Naive thymus-derived CD4-positive, alpha-beta T cell (primary cell): ENCODE measurements around the gene CEP85. TPM values are rescaled to one million over a fixed set of nuclear protein-coding genes. Genes with fewer than 3 reads are reported as not detected.
A peak's percentile ranks its signal among the peaks of the same experiment; 100 is the strongest.

Experiments
- ATAC-seq: fragments of 150-1000 bp; cut with Tn5 transposase; 2 replicates; pipeline ENCODE4 v1.10.0; 2021; ENCODE audit warnings: mild to moderate bottlenecking, moderate library complexity
- CTCF ChIA-PET: fragments of 350-600 bp; sonication (Branson Sonifier 250); formaldehyde crosslinking; loops from one replicate; lab custom pipeline; 2021; ENCODE audit warnings: antibody characterized with exemption; lab: Charles Lee
- POLR2A ChIA-PET: fragments of 350-600 bp; sonication (Branson Sonifier 250); formaldehyde crosslinking; loops from one replicate; lab custom pipeline; 2021; ENCODE audit warnings: antibody characterized with exemption, inconsistent platforms; lab: Charles Lee
- DNase-seq, 9 donors: peaks; one replicate each; pipeline versions ENCODE4 v3.0.0 to v3.0.0-alpha.2; 2020 to 2022; ENCODE audit warnings: mixed read lengths in 1 of 9
- H3K27ac ChIP-seq: one replicate; pipeline ENCODE4 v1.7.0; 2013; ENCODE audit warnings: mild to moderate bottlenecking, low read depth, low read length, moderate library complexity
- H3K27me3 ChIP-seq, 2 donors: one replicate each; pipeline ENCODE4 v1.7.0; 2013; ENCODE audit warnings: low read length in 2 of 2, mild to moderate bottlenecking in 2 of 2, moderate library complexity in 2 of 2; ENCODE audit not compliant: control insufficient read depth in 2 of 2, insufficient read depth in 2 of 2
- H3K36me3 ChIP-seq, 3 experiments: 1 replicate in 2 of 3; 2 replicates in 1 of 3; pipeline ENCODE4 v1.7.0; 2013; ENCODE audit warnings: low read length in 3 of 3, mild to moderate bottlenecking in 3 of 3, moderate library complexity in 1 of 3; ENCODE audit not compliant: insufficient read depth in 3 of 3, control insufficient read depth in 2 of 3
- H3K4me1 ChIP-seq, 2 donors: one replicate each; pipeline ENCODE4 v1.7.0; 2013; ENCODE audit warnings: low read length in 2 of 2, mild to moderate bottlenecking in 2 of 2, moderate library complexity in 1 of 2; ENCODE audit not compliant: control insufficient read depth in 2 of 2, insufficient read depth in 2 of 2
- H3K4me3 ChIP-seq: 2 replicates; pipeline ENCODE4 v1.7.0; 2013; ENCODE audit warnings: mild to moderate bottlenecking, low read length
- H3K9me3 ChIP-seq, 3 experiments: 1 replicate in 2 of 3; 2 replicates in 1 of 3; pipeline ENCODE4 v1.7.0; 2013; ENCODE audit warnings: low read length in 3 of 3; ENCODE audit not compliant: control insufficient read depth in 2 of 3
- H3K27ac Mint-ChIP-seq, 9 donors: one replicate each; pipeline ENCODE4 v1.8.0; 2020 to 2022; ENCODE audit warnings: mixed read lengths in 9 of 9, mild to moderate bottlenecking in 8 of 9, moderate library complexity in 5 of 9, inconsistent platforms in 2 of 9
- H3K27me3 Mint-ChIP-seq, 5 donors: one replicate each; pipeline ENCODE4 v1.8.0; 2021 to 2022; ENCODE audit warnings: mixed read lengths in 5 of 5, mild to moderate bottlenecking in 1 of 5
- H3K36me3 Mint-ChIP-seq, 5 donors: one replicate each; pipeline ENCODE4 v1.8.0; 2020 to 2022; ENCODE audit warnings: mixed read lengths in 5 of 5, mild to moderate bottlenecking in 3 of 5, inconsistent platforms in 1 of 5
- H3K4me1 Mint-ChIP-seq, 7 donors: one replicate each; pipeline ENCODE4 v1.8.0; 2020 to 2022; ENCODE audit warnings: mixed read lengths in 7 of 7, mild to moderate bottlenecking in 3 of 7, inconsistent platforms in 1 of 7
- H3K4me3 Mint-ChIP-seq, 10 donors: one replicate each; pipeline ENCODE4 v1.8.0; 2020 to 2022; ENCODE audit warnings: mild to moderate bottlenecking in 10 of 10, mixed read lengths in 10 of 10, moderate library complexity in 6 of 10, inconsistent platforms in 2 of 10
- H3K9me3 Mint-ChIP-seq, 11 donors: one replicate each; pipeline ENCODE4 v1.8.0; 2020 to 2022; ENCODE audit warnings: mixed read lengths in 11 of 11, mild to moderate bottlenecking in 4 of 11, inconsistent platforms in 1 of 11, moderate library complexity in 1 of 11
- intact Hi-C, 2 donors: fragments of 100-400 bp; cut with micrococcal nuclease; formaldehyde crosslinking; loops; one replicate each; pipeline ENCODE4 v1.15.1; 2023
- polyA plus RNA-seq, 2 donors: library from polyadenylated mRNA; unstranded; fragments of 300-500 nt; fragmentation: Illumina TruSeq; gene quantifications; one replicate each; pipeline ENCODE4 v1.2.3, GENCODE V29; 2021
- total RNA-seq, 6 experiments: library from RNA in 5 of 6; stranded (reverse) in 5 of 6; gene quantifications; 1 replicate in 5 of 6; 2 replicates in 1 of 6; pipeline ENCODE4 v1.2.3 and lab custom pipeline; 2021 to 2026

CEP85 gene
- total and polyA plus RNA-seq, 7 experiments from 2014 or later: 5.4 to 34.8 (median 18.1) TPM

GRCh38 chr1:26190373-26190987, 43.5 kb upstream of the CEP85 start, which contains the start of gene CATSPER4:
TSS of gene CATSPER4 (plus strand) at chr1:26190602. CDS start at chr1:26190628, 26 bp downstream.
- Histone ChIP-seq H3K9me3 (no peaks in the 10 kb centered on the region), H3K27me3 (no peaks in the 10 kb centered on the region), H3K4me1 (peaks cover 0 to 8% of the 10 kb centered on the region in 2 donors), H3K27ac (no peak within 1 kb of the TSS), H3K4me3 (no peak within 1 kb of the TSS), H3K36me3 (no peaks in the 10 kb centered on the region)
- ChIA-PET POLR2A (no interaction called here), CTCF (interaction anchor here (1.0 to 1.7 kb wide), 2 partner anchors 43 to 45 kb away, joined by 3 to 9 read pairs; partner anchors contain the start of gene CEP85)
- Mint-ChIP-seq H3K36me3 (peaks cover 0 to 2% (median 0%) of the 10 kb centered on the region in 5 donors), H3K27me3 (peaks cover 0 to 4% (median 0%) of the 10 kb centered on the region in 5 donors), H3K4me1 (peaks cover 8 to 37% (median 23%) of the 10 kb centered on the region in 7 donors), H3K4me3 (peak within 1 kb of the TSS in 3 of 10 donors; percentile 4 to 77 (median 65)), H3K27ac (peak within 1 kb of the TSS in 6 of 9 donors; percentile 11 to 78 (median 60)), H3K9me3 (peaks cover 0 to 2% (median 0%) of the 10 kb centered on the region in 11 donors)
- ATAC-seq (no peak), DNase-seq (peak in 3 of 9 donors; percentile 19 to 27 (median 20))
- intact Hi-C loops: loop anchor here (1.0 to 5.0 kb wide), 2 partner anchors 42 to 44 kb away; partner anchors contain the start of gene CEP85 (in 2 of the 2)

GRCh38 chr1:26191739-26192138, 42.3 kb upstream of the CEP85 start:
- peaks cover 0 to 2% (median 0%) of the 10 kb centered on the region in 5 donors for H3K36me3 Mint-ChIP-seq
- H3K9me3 ChIP-seq: no peaks in the 10 kb centered on the region
- no peak overlapping the region for H3K27ac ChIP-seq
- H3K4me1 Mint-ChIP-seq: peaks cover 8 to 37% (median 23%) of the 10 kb centered on the region in 7 donors
- no peaks in the 10 kb centered on the region for H3K27me3 ChIP-seq
- ATAC-seq (no peak), DNase-seq (peak in 1 of 9 donors; percentile 19)
- CTCF ChIA-PET: no interaction called here
- H3K27me3 Mint-ChIP-seq: peaks cover 0 to 6% (median 0%) of the 10 kb centered on the region in 5 donors
- peaks cover 0 to 8% of the 10 kb centered on the region in 2 donors for H3K4me1 ChIP-seq
- H3K4me3 ChIP-seq: no peak overlapping the region
- no peaks in the 10 kb centered on the region for H3K36me3 ChIP-seq
- peak overlapping the region in 7 of 9 donors; percentile 11 to 77 (median 51) for H3K27ac Mint-ChIP-seq
- POLR2A ChIA-PET: interaction anchor here (0.6 kb wide), 1 partner anchor 700 kb away, joined by 6 read pairs; no protein-coding TSS in a partner anchor
- H3K9me3 Mint-ChIP-seq: peaks cover 0 to 2% (median 0%) of the 10 kb centered on the region in 11 donors
- intact Hi-C loops: loop anchor here in 1 of 2 donors (5.0 kb wide), 1 partner anchor 41 kb away; the partner anchor contains the start of gene CEP85
- peak overlapping the region in 5 of 10 donors; percentile 9 to 77 (median 65) for H3K4me3 Mint-ChIP-seq

GRCh38 chr1:26195805-26196204, 38.2 kb upstream of the CEP85 start:
- Mint-ChIP-seq H3K27ac (no peak overlapping the region), H3K4me1 (peaks cover 14 to 42% (median 34%) of the 10 kb centered on the region in 7 donors), H3K4me3 (no peak overlapping the region), H3K27me3 (peaks cover 0 to 9% (median 0%) of the 10 kb centered on the region in 5 donors), H3K9me3 (peaks cover 0 to 2% (median 0%) of the 10 kb centered on the region in 11 donors), H3K36me3 (peaks cover 0 to 2% (median 0%) of the 10 kb centered on the region in 5 donors)
- H3K4me1 ChIP-seq: peaks cover 0 to 10% of the 10 kb centered on the region in 2 donors
- intact Hi-C loops: no loop called here
- H3K27ac ChIP-seq: no peak overlapping the region
- H3K36me3 ChIP-seq: no peaks in the 10 kb centered on the region
- POLR2A ChIA-PET: interaction anchor here (0.7 kb wide), 1 partner anchor 1490 kb away, joined by 4 read pairs; no protein-coding TSS in a partner anchor
- ATAC-seq: no peak
- no peak for DNase-seq
- H3K9me3 ChIP-seq: no peaks in the 10 kb centered on the region
- CTCF ChIA-PET: no interaction called here
- H3K27me3 ChIP-seq: no peaks in the 10 kb centered on the region
- H3K4me3 ChIP-seq: no peak overlapping the region

GRCh38 chr1:26197301-26197700, 36.7 kb upstream of the CEP85 start:
- no peak for ATAC-seq
- Mint-ChIP-seq H3K36me3 (no peaks in the 10 kb centered on the region), H3K9me3 (no peaks in the 10 kb centered on the region), H3K4me1 (peaks cover 14 to 45% (median 36%) of the 10 kb centered on the region in 7 donors), H3K27ac (peak overlapping the region in 1 of 9 donors; percentile 10), H3K4me3 (no peak overlapping the region), H3K27me3 (peaks cover 0 to 7% (median 0%) of the 10 kb centered on the region in 5 donors)
- Histone ChIP-seq H3K9me3 (no peaks in the 10 kb centered on the region), H3K27ac (no peak overlapping the region), H3K27me3 (no peaks in the 10 kb centered on the region), H3K36me3 (no peaks in the 10 kb centered on the region), H3K4me3 (no peak overlapping the region), H3K4me1 (peaks cover 4 to 16% of the 10 kb centered on the region in 2 donors)
- intact Hi-C loops: no loop called here
- ChIA-PET POLR2A (no interaction called here), CTCF (no interaction called here)
- no peak for DNase-seq

- Mint-ChIP-seq H3K9me3 (no peaks in the 10 kb centered on the region), H3K4me1 (peaks cover 19 to 47% (median 38%) of the 10 kb centered on the region in 7 donors), H3K27ac (peak overlapping the region in 3 of 9 donors; percentile 20 to 98 (median 42)), H3K27me3 (peaks cover 0 to 7% (median 0%) of the 10 kb centered on the region in 5 donors), H3K36me3 (no peaks in the 10 kb centered on the region), H3K4me3 (no peak overlapping the region)
- Histone ChIP-seq H3K4me1 (peaks cover 8 to 21% of the 10 kb centered on the region in 2 donors), H3K9me3 (no peaks in the 10 kb centered on the region), H3K27ac (no peak overlapping the region), H3K36me3 (no peaks in the 10 kb centered on the region), H3K27me3 (no peaks in the 10 kb centered on the region), H3K4me3 (no peak overlapping the region)
- ChIA-PET POLR2A (no interaction called here), CTCF (no interaction called here)
- intact Hi-C loops: no loop called here
- DNase-seq (no peak), ATAC-seq (no peak)
These were observed 36.2 kb upstream of the CEP85 start for GRCh38 chr1:26197813-26198212.

- Histone ChIP-seq H3K4me3 (no peak overlapping the region), H3K9me3 (no peaks in the 10 kb centered on the region), H3K27me3 (no peaks in the 10 kb centered on the region), H3K4me1 (peaks cover 8 to 28% of the 10 kb centered on the region in 2 donors), H3K27ac (no peak overlapping the region), H3K36me3 (no peaks in the 10 kb centered on the region)
- Mint-ChIP-seq H3K4me1 (peaks cover 21 to 50% (median 39%) of the 10 kb centered on the region in 7 donors), H3K27me3 (peaks cover 0 to 5% (median 0%) of the 10 kb centered on the region in 5 donors), H3K4me3 (peak overlapping the region in 1 of 10 donors; percentile 90), H3K9me3 (no peaks in the 10 kb centered on the region), H3K36me3 (no peaks in the 10 kb centered on the region), H3K27ac (peak overlapping the region; percentile 28 to 98 (median 91))
- intact Hi-C loops: no loop called here
- ChIA-PET POLR2A (no interaction called here), CTCF (no interaction called here)
- no peak for ATAC-seq
- DNase-seq: no peak
These were observed 33.6 kb upstream of the CEP85 start for GRCh38 chr1:26200413-26200812.
